GM19455 (cell line): ENCODE results near the gene KCTD4.

Experiments
- ATAC-seq: cut with Tn5 transposase; IDR thresholded peaks from one replicate; pipeline ENCODE4 v1.9.1; 2021; ENCODE audit not compliant: unreplicated experiment

KCTD4 gene

DNA sequence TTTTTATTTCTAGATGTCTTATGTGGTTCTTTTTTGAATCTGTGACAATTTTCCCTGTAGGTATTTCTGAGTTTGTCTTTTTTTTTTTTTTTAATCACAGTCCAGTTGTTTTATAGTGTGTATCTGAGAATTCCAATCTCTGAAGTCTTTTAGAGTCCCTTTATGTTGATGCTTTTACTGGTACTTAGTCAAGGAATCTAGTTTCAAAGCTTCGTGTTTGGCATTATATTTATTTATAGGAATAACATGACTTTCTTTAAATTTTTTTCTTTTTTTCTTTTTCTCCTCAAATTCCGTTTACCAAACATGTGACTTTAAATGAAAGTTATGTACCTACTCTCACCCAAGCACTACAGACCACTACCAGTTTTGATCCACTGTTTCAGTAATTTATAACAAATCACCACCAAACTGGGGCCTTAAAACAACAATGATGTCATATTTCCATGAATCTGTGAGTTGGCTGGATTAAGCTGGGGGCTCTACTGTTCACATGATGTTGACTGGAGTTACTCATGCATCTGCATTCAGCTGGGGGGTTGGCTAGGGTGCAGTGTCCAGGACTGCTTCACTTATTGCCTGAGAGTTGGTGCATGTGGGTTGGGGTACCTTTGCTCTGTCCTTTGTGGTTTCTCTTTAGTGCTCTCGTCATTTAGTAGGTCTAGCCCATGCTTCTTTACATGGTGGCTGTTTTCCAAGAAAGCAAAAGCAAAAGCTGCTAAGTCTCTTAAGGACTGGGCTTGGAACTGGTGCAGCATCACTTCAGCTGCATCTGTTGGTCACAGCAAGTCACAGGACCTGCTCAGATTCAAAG is 22.3 kb downstream of the KCTD4 start:
- ATAC-seq = no peak

DNA sequence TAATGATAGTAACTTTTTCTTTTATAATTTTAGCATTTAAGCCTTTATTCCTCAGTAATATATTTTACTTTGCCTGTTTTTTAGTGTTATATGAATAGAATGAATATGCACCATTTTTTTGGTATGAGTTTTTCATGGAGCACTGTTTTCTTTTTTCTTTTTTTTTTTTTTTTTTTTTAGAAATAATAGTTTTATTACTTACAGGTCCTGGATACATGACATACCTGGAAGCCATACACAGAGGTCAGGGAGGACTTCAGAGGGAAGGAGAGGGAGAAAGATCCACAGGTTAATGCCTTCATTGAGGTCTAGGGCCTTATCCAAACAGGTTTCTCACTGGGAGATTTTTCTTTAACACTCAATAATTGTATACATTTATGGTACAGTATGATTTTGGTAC is 26.4 kb downstream of the KCTD4 start:
- no peak for ATAC-seq

DNA sequence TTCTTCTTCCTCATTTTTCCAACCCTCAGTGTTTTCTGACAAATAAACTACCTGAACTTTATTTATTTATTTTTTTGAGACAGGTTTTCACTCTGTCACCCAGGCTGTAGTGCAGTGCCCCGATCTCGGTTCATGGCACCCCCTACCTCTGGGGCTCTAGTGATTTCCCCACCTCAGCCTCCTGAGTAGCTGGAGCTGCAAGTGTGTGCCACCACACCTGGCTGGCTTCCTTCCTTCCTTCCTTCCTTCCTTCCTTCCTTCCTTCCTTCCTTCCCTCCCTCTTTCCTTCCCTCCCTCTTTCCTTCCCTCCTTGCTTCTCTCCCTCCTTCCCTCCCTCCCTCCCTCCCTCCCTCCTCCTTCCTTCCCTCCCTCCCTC is 32.3 kb downstream of the KCTD4 start:
- ATAC-seq = no peak

DNA sequence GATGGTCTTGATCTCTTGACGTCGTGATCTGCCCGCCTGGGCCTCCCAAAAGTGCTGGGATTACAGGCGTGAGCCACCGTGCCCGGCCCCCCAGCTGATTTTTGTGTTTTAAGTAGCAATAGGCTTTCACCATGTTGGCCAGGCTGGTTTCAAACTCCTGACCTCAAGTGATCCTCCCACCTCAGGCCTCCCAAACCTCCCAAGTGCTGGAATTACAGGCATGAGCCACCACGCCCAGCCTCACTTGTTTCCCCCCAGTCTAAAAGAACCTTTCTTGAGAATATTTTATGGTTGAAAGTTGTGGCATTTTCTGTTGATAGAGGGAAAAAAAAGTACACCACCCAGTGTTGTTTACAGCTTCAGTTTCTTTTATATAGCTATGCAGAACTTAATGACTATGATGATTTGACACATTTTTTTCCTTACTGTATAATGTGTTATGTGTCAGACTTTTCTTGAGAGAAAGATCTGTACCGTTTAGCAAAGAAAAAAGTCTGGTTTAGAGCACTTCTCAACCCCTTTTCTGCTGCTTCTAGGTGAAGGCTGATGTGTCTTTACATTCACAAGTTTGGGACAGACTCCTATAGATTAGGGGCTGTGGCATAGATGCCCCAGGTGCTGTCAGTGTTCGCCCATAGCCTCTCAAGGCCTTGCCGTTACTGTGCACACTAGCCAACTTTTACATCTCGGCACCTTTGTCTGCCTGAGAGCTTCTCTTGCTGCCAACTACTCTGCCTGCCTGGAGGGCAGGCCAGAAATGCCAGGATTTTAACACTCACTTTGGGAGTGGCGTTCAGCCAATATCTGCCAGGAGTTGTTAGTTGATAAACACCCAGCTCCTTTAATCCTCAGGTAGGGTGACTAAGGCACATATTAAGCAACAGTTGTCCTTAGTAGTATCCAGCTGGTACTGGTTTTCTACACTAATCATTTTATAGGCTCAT is 33.0 kb downstream of the KCTD4 start:
- ATAC-seq = no peak

DNA sequence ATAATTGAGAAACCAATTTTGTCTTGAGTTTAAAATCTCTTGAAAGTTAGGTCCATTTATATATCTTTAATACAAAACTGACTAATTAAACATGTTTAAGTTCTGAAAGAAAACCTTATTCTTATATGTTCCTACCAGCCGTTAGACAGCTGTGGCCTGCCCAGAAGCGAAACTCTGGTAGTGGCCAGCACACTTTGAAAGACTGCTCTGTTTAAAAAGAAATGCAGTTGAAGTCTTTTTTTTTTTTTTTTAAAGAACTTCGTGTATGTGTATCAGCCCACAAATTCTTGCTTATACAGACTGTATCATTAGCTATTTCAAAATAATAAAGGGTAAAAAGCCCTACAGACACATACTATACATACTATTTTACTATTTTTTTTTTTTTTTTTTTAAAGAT is 34.0 kb downstream of the KCTD4 start:
- no peak for ATAC-seq

DNA sequence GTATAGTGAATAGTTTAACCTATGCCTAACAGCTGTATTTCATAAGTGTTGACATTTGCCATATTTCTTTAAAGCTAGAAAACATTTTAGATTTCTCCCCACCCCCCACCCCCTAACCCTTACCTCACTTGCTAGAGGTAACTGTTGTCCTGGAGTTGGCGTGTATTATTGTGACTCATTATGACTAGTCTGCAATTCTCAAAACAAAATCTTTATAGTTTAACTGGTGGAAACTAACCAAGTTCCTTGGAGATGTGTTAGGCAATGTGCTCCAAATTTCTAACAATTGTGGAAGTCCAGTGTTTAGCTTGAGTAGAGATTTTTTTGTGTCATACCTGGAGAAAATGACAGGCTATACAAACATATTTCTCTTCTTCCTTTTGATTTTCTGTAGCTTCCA is 38.0 kb downstream of the KCTD4 start:
- no peak for ATAC-seq

DNA sequence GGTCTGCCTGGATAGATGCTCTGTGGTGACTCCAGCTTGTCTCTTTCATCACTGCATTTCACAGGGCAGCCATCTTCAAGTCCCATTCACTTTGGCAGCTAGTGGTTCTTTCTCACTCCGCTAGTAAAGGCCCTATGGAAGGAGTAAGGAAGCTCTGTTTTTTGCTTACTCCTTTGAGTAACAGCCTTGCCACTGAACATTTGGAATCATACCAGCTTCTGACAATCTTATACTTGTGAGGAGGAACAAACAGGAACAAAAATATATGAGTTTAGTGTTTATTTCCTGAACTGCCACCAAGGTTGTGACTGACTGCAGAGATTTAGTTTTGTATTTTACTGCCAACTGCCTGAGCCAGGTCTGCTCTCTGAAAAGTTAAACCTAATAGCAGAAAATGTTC is 38.7 kb downstream of the KCTD4 start:
- no peak for ATAC-seq

DNA sequence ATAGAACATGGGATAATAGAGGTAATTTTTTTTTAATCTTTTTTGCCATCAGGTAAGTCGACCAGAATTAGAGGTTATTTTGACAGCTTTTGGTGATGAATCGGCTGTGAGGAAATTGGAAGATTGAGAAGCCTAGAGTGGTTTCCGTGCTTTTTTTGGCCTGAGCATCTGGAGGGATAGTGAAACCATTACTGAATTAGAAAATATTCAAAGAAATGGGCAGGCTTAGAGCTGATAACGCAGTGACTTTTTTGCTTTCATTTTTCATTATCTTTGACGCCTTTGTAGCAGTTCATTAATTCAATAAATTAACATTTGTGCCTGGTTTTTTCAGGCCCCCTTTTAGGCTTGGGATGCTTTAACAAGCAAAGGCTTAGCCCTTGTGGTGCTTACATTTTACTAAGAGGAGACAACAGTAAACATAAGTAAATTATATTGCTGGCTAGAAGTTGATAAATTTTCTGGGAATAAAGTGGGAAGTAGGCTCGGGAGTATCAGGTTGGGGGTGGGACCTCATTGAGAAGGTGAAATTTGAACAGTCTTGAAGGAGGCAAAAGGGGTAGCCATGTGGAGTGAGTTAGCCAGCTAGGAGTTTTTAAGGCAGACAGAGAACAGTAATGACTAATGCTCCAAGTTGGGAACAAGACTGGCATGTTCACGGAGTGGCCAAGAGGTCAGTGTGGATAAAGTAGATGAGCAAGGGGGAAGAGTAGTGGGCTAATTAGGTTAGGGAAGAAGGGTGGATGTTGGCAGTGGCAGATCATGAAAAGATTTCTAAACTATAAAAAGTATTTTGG is 44.1 kb downstream of the KCTD4 start:
- no peak for ATAC-seq

DNA sequence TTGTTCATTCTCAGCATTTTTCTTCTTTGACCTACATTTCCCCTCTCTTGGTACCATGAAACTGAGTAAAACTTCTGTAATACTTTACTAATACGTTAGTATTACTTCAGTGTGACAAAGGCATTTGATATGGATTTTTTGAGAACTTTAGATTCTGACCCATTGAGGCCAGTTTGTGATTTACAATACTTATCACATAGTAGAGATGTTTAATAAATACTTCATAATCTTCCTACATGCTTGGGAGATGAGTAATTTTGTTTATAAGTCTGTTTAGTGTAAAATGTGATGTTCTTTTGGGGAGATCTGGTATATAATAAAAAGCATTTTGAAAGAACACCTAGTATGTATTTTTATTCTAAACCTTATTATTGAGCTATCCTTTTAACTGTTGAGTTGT is 50.9 kb downstream of the KCTD4 start:
- ATAC-seq = no peak

DNA sequence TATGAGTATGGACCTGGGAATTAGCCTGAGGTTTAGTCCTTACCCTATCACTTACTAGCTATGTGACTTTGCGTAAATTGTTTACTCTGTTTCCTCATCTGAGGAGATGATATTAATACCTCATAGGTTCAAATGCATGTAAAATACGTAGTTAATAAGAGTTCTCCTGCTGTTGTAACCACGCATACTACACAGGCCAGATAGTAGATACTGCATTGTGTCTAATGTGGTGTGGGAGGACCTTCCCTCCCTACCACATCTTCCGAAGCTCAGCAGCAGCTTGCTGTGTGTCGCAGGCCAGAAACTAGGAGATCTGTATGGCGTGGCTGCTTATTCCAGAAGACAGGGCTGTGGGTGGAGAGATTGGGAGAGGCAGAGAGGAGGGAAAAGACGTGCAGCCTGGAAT is 57.5 kb downstream of the KCTD4 start:
- no peak for ATAC-seq
